MCF 10A (cell line): ENCODE data around the gene SCNM1. TPM values are rescaled to one million over a fixed set of nuclear protein-coding genes. Genes with fewer than 3 reads are reported as not detected.

Experiments used
- BruUV-seq: library from RNA; stranded (reverse); fragments of 400-500 nt; replicated peaks from 2 replicates; lab custom pipeline; 2021; lab: Mats Ljungman, UMichigan
- CTCF ChIA-PET: fragments of 300-600 bp; sonication (Branson Sonifier 250); formaldehyde crosslinking; extraction: SDS; loops from one replicate; lab custom pipeline; 2021; ENCODE audit warnings: antibody characterized with exemption, inconsistent platforms; lab: Yijun Ruan, JAX
- POLR2A ChIA-PET: fragments of 300-600, 350-650 bp; sonication (Branson Sonifier 250); formaldehyde crosslinking; extraction: SDS; loops from one replicate; lab custom pipeline; 2020; ENCODE audit warnings: antibody characterized with exemption, inconsistent platforms; lab: Yijun Ruan, JAX
- DNase-seq: peaks from one replicate; pipeline ENCODE4 v3.0.0-alpha.2; 2018; ENCODE audit not compliant: unreplicated experiment
- H3K27ac Mint-ChIP-seq: one replicate; pipeline ENCODE4 v1.8.0; 2022; ENCODE audit warnings: mild to moderate bottlenecking, low read depth, mixed read lengths; ENCODE audit not compliant: unreplicated experiment
- H3K27me3 Mint-ChIP-seq: one replicate; pipeline ENCODE4 v1.8.0; 2022; ENCODE audit warnings: mixed read lengths; ENCODE audit not compliant: insufficient read depth, unreplicated experiment
- H3K36me3 Mint-ChIP-seq: one replicate; pipeline ENCODE4 v1.8.0; 2022; ENCODE audit warnings: mild to moderate bottlenecking, moderate library complexity, mixed read lengths; ENCODE audit not compliant: insufficient read depth, unreplicated experiment
- H3K4me1 Mint-ChIP-seq: one replicate; pipeline ENCODE4 v1.8.0; 2022; ENCODE audit warnings: mixed read lengths; ENCODE audit not compliant: insufficient read depth, unreplicated experiment
- H3K4me3 Mint-ChIP-seq: one replicate; pipeline ENCODE4 v1.8.0; 2022; ENCODE audit warnings: mild to moderate bottlenecking, moderate library complexity, mixed read lengths; ENCODE audit not compliant: unreplicated experiment
- H3K9me3 Mint-ChIP-seq: one replicate; pipeline ENCODE4 v1.8.0; 2022; ENCODE audit warnings: mixed read lengths; ENCODE audit not compliant: unreplicated experiment
- CTCF ChIP-seq: fragments of 200-600 bp; IDR thresholded peaks from one replicate; pipeline ENCODE4 v1.8.0; 2022; ENCODE audit warnings: antibody characterized with exemption, mild to moderate bottlenecking; ENCODE audit not compliant: unreplicated experiment
- intact Hi-C: fragments of 100-400 bp; cut with micrococcal nuclease; formaldehyde crosslinking; loops from 2 replicates; pipeline ENCODE4 v1.14.1; 2022
- total RNA-seq: library from RNA; stranded (reverse); gene quantifications from 2 replicates; pipeline ENCODE4 v1.2.3, GENCODE V29; 2022

Gene SCNM1
- total RNA-seq, 1 experiment from 2014 or later, result 88.5 TPM

- DNase-seq, result no peak
- POLR2A ChIA-PET, result interaction anchor here (0.6 to 1.4 kb wide), 2 partner anchors 9 to 30 kb away, joined by 3 to 5 read pairs; no protein-coding TSS in a partner anchor
- H3K36me3 Mint-ChIP-seq, result peaks cover 6% of the 10 kb centered on the region
- no TSS peak for BruUV-seq
- CTCF ChIA-PET, result interaction anchor here (0.5 to 2.0 kb wide), 8 partner anchors 18 to 195 kb away, joined by 3 to 11 read pairs (median 4); no protein-coding TSS in a partner anchor
- H3K4me3 Mint-ChIP-seq, result no peak overlapping the region
- H3K9me3 Mint-ChIP-seq, result no peaks in the 10 kb centered on the region
- H3K27me3 Mint-ChIP-seq, result no peaks in the 10 kb centered on the region
- no peaks in the 10 kb centered on the region for H3K4me1 Mint-ChIP-seq
- intact Hi-C loops, result no loop called here
- no peak overlapping the region for H3K27ac Mint-ChIP-seq
- no peak for TF ChIP-seq CTCF
Measured at GRCh38 chr1:151135433-151136385, 30.2 kb upstream of the SCNM1 start.

GRCh38 chr1:151137789-151138188 lies 28.2 kb upstream of the SCNM1 start:
- H3K4me3 Mint-ChIP-seq, result no peak overlapping the region
- no peaks in the 10 kb centered on the region for H3K27me3 Mint-ChIP-seq

GRCh38 chr1:151142411-151143056 lies 23.4 kb upstream of the SCNM1 start:
- Mint-ChIP-seq H3K4me3 (no peak overlapping the region), H3K27ac (no peak overlapping the region)

More at GRCh38 chr1:151137789-151138188, 28.2 kb upstream of the SCNM1 start:
- Mint-ChIP-seq H3K4me1 (no peaks in the 10 kb centered on the region), H3K36me3 (peaks cover 6% of the 10 kb centered on the region), H3K27ac (no peak overlapping the region), H3K9me3 (no peaks in the 10 kb centered on the region)
- intact Hi-C loops, result no loop called here
- no peak for DNase-seq
- CTCF ChIA-PET, result interaction anchor here (0.6 to 1.6 kb wide), 2 partner anchors 18 to 1065 kb away, joined by 4 to 6 read pairs; no protein-coding TSS in a partner anchor
- no peak for TF ChIP-seq CTCF
- BruUV-seq, result no TSS peak
- POLR2A ChIA-PET, result no interaction called here

More at GRCh38 chr1:151142411-151143056, 23.4 kb upstream of the SCNM1 start:
- no peak for DNase-seq
- Mint-ChIP-seq H3K9me3 (no peaks in the 10 kb centered on the region), H3K4me1 (peaks cover 10% of the 10 kb centered on the region), H3K27me3 (no peaks in the 10 kb centered on the region), H3K36me3 (peaks cover 6% of the 10 kb centered on the region)
- ChIA-PET POLR2A (interaction anchor here (1.2 kb wide), 1 partner anchor 72 kb away, joined by 5 read pairs; no protein-coding TSS in a partner anchor), CTCF (interaction anchor here (0.5 to 2.6 kb wide), 9 partner anchors 13 to 169 kb away, joined by 3 to 11 read pairs (median 4); partner anchors contain the start of gene TNFAIP8L2)
- no TSS peak for BruUV-seq
- intact Hi-C loops, result no loop called here
- no peak for TF ChIP-seq CTCF
